Measurements from ENCODE around the gene TMEM94.

- TF ChIP-seq, protein P1, sequence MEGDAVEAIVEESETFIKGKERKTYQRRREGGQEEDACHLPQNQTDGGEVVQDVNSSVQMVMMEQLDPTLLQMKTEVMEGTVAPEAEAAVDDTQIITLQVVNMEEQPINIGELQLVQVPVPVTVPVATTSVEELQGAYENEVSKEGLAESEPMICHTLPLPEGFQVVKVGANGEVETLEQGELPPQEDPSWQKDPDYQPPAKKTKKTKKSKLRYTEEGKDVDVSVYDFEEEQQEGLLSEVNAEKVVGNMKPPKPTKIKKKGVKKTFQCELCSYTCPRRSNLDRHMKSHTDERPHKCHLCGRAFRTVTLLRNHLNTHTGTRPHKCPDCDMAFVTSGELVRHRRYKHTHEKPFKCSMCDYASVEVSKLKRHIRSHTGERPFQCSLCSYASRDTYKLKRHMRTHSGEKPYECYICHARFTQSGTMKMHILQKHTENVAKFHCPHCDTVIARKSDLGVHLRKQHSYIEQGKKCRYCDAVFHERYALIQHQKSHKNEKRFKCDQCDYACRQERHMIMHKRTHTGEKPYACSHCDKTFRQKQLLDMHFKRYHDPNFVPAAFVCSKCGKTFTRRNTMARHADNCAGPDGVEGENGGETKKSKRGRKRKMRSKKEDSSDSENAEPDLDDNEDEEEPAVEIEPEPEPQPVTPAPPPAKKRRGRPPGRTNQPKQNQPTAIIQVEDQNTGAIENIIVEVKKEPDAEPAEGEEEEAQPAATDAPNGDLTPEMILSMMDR (conservative IDR thresholded peaks at IDR 0.05; ENCODE audit: low read depth, low read length), result no peak
- no peak for TF ChIP-seq EZH2 (IDR thresholded peaks at IDR 0.05; ENCODE audit: borderline replicate concordance, low read depth, low read length, poor library complexity, severe bottlenecking)
Observed at GRCh38 chr17:75440738-75441448, 15.5 kb upstream of the TMEM94 start.

Measured in A673 (cell line).